ENCODE measurements around the gene ABCC3.

Gene ABCC3

DNA sequence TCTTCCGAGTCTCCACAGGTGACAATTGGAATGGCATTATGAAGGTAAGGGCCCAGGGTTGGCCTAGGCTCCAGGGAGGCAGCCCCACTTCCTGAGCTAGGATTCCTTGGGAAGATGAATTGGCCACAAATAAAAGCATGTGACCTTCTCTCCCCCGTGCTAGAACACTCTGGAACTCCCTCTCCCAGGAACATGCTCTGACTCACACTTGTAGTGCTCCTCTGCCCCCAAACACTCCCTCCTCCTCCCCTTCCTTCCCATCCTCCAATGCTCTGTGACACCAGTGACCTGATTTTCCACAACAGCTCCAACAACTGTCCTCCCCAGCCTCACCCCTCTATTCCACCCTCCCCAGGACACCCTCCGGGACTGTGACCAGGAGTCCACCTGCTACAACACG lies 16.4 kb upstream of the ABCC3 start:
- Histone ChIP-seq H3K9me3 (ENCODE audit: control insufficient read depth, insufficient read depth, low read length) (no peaks in the 10 kb centered on the region), H3F3A (ENCODE audit: control insufficient read depth, insufficient read depth) (no peaks in the 10 kb centered on the region), H3K79me2 (ENCODE audit: control insufficient read depth, low read length) (no peaks in the 10 kb centered on the region), H3K4me3 (ENCODE audit: low read length) (no peak overlapping the region), H4K20me1 (ENCODE audit: control insufficient read depth, insufficient read depth, low read depth, low read length) (no peaks in the 10 kb centered on the region), H3K27me3 (ENCODE audit: control insufficient read depth, low read length) (peaks cover 26% of the 10 kb centered on the region), H3K4me1 (ENCODE audit: control insufficient read depth, low read length) (no peaks in the 10 kb centered on the region), H3K27ac (ENCODE audit: low read depth, low read length) (no peak overlapping the region), H3K36me3 (ENCODE audit: control insufficient read depth, low read length) (no peaks in the 10 kb centered on the region), H3K9me2 (replicated peaks; ENCODE audit: control insufficient read depth, low read length) (no peaks in the 10 kb centered on the region), H3K4me2 (ENCODE audit: low read length) (no peak overlapping the region)
- TF ChIP-seq, protein P1, sequence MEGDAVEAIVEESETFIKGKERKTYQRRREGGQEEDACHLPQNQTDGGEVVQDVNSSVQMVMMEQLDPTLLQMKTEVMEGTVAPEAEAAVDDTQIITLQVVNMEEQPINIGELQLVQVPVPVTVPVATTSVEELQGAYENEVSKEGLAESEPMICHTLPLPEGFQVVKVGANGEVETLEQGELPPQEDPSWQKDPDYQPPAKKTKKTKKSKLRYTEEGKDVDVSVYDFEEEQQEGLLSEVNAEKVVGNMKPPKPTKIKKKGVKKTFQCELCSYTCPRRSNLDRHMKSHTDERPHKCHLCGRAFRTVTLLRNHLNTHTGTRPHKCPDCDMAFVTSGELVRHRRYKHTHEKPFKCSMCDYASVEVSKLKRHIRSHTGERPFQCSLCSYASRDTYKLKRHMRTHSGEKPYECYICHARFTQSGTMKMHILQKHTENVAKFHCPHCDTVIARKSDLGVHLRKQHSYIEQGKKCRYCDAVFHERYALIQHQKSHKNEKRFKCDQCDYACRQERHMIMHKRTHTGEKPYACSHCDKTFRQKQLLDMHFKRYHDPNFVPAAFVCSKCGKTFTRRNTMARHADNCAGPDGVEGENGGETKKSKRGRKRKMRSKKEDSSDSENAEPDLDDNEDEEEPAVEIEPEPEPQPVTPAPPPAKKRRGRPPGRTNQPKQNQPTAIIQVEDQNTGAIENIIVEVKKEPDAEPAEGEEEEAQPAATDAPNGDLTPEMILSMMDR (IDR thresholded peaks at IDR 0.05; ENCODE audit: low read depth, low read length, poor library complexity, severe bottlenecking) = no peak
- no peak for TF ChIP-seq EZH2phosphoT487 (IDR thresholded peaks at IDR 0.05; ENCODE audit: borderline replicate concordance, low read length)

- no peak overlapping the region for H3K4me2 ChIP-seq (ENCODE audit: low read length)
- no peak overlapping the region for H3K4me3 ChIP-seq (ENCODE audit: low read length)
- no peak for TF ChIP-seq EZH2phosphoT487 (IDR thresholded peaks at IDR 0.05; ENCODE audit: borderline replicate concordance, low read length)
- TF ChIP-seq, protein P1 (IDR thresholded peaks at IDR 0.05; ENCODE audit: low read depth, low read length, poor library complexity, severe bottlenecking) = no peak
- no peaks in the 10 kb centered on the region for H4K20me1 ChIP-seq (ENCODE audit: control insufficient read depth, insufficient read depth, low read depth, low read length)
- no peaks in the 10 kb centered on the region for H3F3A ChIP-seq (ENCODE audit: control insufficient read depth, insufficient read depth)
- H3K9me2 ChIP-seq (replicated peaks; ENCODE audit: control insufficient read depth, low read length) = no peaks in the 10 kb centered on the region
- no peaks in the 10 kb centered on the region for H3K36me3 ChIP-seq (ENCODE audit: control insufficient read depth, low read length)
- H3K27me3 ChIP-seq (ENCODE audit: control insufficient read depth, low read length) = peaks cover 25% of the 10 kb centered on the region
- H3K27ac ChIP-seq (ENCODE audit: low read depth, low read length) = no peak overlapping the region
- H3K79me2 ChIP-seq (ENCODE audit: control insufficient read depth, low read length) = no peaks in the 10 kb centered on the region
- H3K9me3 ChIP-seq (ENCODE audit: control insufficient read depth, insufficient read depth, low read length) = no peaks in the 10 kb centered on the region
- no peaks in the 10 kb centered on the region for H3K4me1 ChIP-seq (ENCODE audit: control insufficient read depth, low read length)
These were observed 15.7 kb upstream of the ABCC3 start for GRCh38 chr17:50618941-50619340.

- Histone ChIP-seq H3K4me2 (ENCODE audit: low read length) (no peak overlapping the region), H4K20me1 (ENCODE audit: control insufficient read depth, insufficient read depth, low read depth, low read length) (no peaks in the 10 kb centered on the region), H3K36me3 (ENCODE audit: control insufficient read depth, low read length) (no peaks in the 10 kb centered on the region), H3K79me2 (ENCODE audit: control insufficient read depth, low read length) (no peaks in the 10 kb centered on the region), H3K4me3 (ENCODE audit: low read length) (no peak overlapping the region), H3K9me3 (ENCODE audit: control insufficient read depth, insufficient read depth, low read length) (no peaks in the 10 kb centered on the region), H3K27ac (ENCODE audit: low read depth, low read length) (no peak overlapping the region), H3K9me2 (replicated peaks; ENCODE audit: control insufficient read depth, low read length) (no peaks in the 10 kb centered on the region), H3K27me3 (ENCODE audit: control insufficient read depth, low read length) (peaks cover 25% of the 10 kb centered on the region), H3F3A (ENCODE audit: control insufficient read depth, insufficient read depth) (no peaks in the 10 kb centered on the region), H3K4me1 (ENCODE audit: control insufficient read depth, low read length) (no peaks in the 10 kb centered on the region)
- TF ChIP-seq, protein P1 (IDR thresholded peaks at IDR 0.05; ENCODE audit: low read depth, low read length, poor library complexity, severe bottlenecking) = no peak
- TF ChIP-seq EZH2phosphoT487 (IDR thresholded peaks at IDR 0.05; ENCODE audit: borderline replicate concordance, low read length) = no peak
These were observed 15.2 kb upstream of the ABCC3 start for GRCh38 chr17:50619489-50619888.

GRCh38 chr17:50620237-50620636 lies 14.4 kb upstream of the ABCC3 start:
- peaks cover 25% of the 10 kb centered on the region for H3K27me3 ChIP-seq (ENCODE audit: control insufficient read depth, low read length)
- no peaks in the 10 kb centered on the region for H3K79me2 ChIP-seq (ENCODE audit: control insufficient read depth, low read length)
- H3K9me3 ChIP-seq (ENCODE audit: control insufficient read depth, insufficient read depth, low read length) = no peaks in the 10 kb centered on the region
- no peaks in the 10 kb centered on the region for H3K9me2 ChIP-seq (replicated peaks; ENCODE audit: control insufficient read depth, low read length)
- H3K27ac ChIP-seq (ENCODE audit: low read depth, low read length) = no peak overlapping the region
- no peaks in the 10 kb centered on the region for H3F3A ChIP-seq (ENCODE audit: control insufficient read depth, insufficient read depth)
- no peaks in the 10 kb centered on the region for H3K36me3 ChIP-seq (ENCODE audit: control insufficient read depth, low read length)
- TF ChIP-seq, protein P1 (IDR thresholded peaks at IDR 0.05; ENCODE audit: low read depth, low read length, poor library complexity, severe bottlenecking) = no peak
- TF ChIP-seq EZH2phosphoT487 (IDR thresholded peaks at IDR 0.05; ENCODE audit: borderline replicate concordance, low read length) = no peak
- H3K4me2 ChIP-seq (ENCODE audit: low read length) = no peak overlapping the region
- H4K20me1 ChIP-seq (ENCODE audit: control insufficient read depth, insufficient read depth, low read depth, low read length) = no peaks in the 10 kb centered on the region
- no peaks in the 10 kb centered on the region for H3K4me1 ChIP-seq (ENCODE audit: control insufficient read depth, low read length)
- no peak overlapping the region for H3K4me3 ChIP-seq (ENCODE audit: low read length)

Data from DOHH2 (cell line).